HG03025 (cell line): Measurements from ENCODE around the gene ESR1.
"Not testable (repeated sequence)": the region's sequence is repeated elsewhere in the genome, so short reads cannot be mapped to it uniquely, and the experiment has no call there.

Experiments
- ATAC-seq: cut with Tn5 transposase; IDR thresholded peaks from one replicate; pipeline ENCODE4 v1.9.1; 2021; ENCODE audit warnings: mild to moderate bottlenecking, moderate library complexity; ENCODE audit not compliant: unreplicated experiment, low FRiP score

ESR1 gene

GRCh38 chr6:151811081-151811480 lies 3.6 kb downstream of the ESR1 start:
- ATAC-seq, result no peak

- no peak for ATAC-seq
Observed at GRCh38 chr6:151813858-151814257, 6.4 kb downstream of the ESR1 start.

GRCh38 chr6:151814614-151815013 lies 7.1 kb downstream of the ESR1 start:
- no peak for ATAC-seq

GRCh38 chr6:151822252-151823111 lies 15.0 kb downstream of the ESR1 start:
- ATAC-seq, result peak; percentile 98

- no peak for ATAC-seq
Observed at GRCh38 chr6:151826517-151827142, 19.1 kb downstream of the ESR1 start.

GRCh38 chr6:151832710-151833109 lies 25.2 kb downstream of the ESR1 start:
- no peak for ATAC-seq

- ATAC-seq, result no peak
Observed at GRCh38 chr6:151835396-151835795, 27.9 kb downstream of the ESR1 start.

GRCh38 chr6:151837223-151837622 lies 29.7 kb downstream of the ESR1 start:
- ATAC-seq, result no peak

- ATAC-seq, result no peak
Observed at GRCh38 chr6:151842816-151843215, 35.3 kb downstream of the ESR1 start.

GRCh38 chr6:151847064-151847463 lies 39.6 kb downstream of the ESR1 start:
- no peak for ATAC-seq

GRCh38 chr6:151850479-151851003 lies 43.1 kb downstream of the ESR1 start:
- no peak for ATAC-seq

- ATAC-seq, result no peak
Observed at GRCh38 chr6:151858294-151858693, 50.8 kb downstream of the ESR1 start.

- ATAC-seq, result no peak
Observed at GRCh38 chr6:151862461-151862860, 55.0 kb downstream of the ESR1 start.

- ATAC-seq, result not testable (repeated sequence)
Observed at GRCh38 chr6:151867361-151867869, 59.9 kb downstream of the ESR1 start.

- no peak for ATAC-seq
Observed at GRCh38 chr6:151869345-151869744, 61.9 kb downstream of the ESR1 start.

GRCh38 chr6:151869787-151870186 lies 62.3 kb downstream of the ESR1 start:
- no peak for ATAC-seq

- no peak for ATAC-seq
Observed at GRCh38 chr6:151870375-151870774, 62.9 kb downstream of the ESR1 start.

GRCh38 chr6:151875524-151875923 lies 68.0 kb downstream of the ESR1 start:
- ATAC-seq, result no peak

- no peak for ATAC-seq
Observed at GRCh38 chr6:151876122-151876521, 68.6 kb downstream of the ESR1 start.

- no peak for ATAC-seq
Observed at GRCh38 chr6:151877458-151877857, 70.0 kb downstream of the ESR1 start.

GRCh38 chr6:151881231-151881630 lies 73.7 kb downstream of the ESR1 start:
- no peak for ATAC-seq
